ENCODE results near the gene LNX2.

- TF ChIP-seq CTCF (conservative IDR thresholded peaks at IDR 0.05; ENCODE audit: low read depth, low read length) (no peak), EZH2 (IDR thresholded peaks at IDR 0.05; ENCODE audit: borderline replicate concordance, low read depth, low read length, poor library complexity, severe bottlenecking) (no peak)
Measured at GRCh38 chr13:27578121-27579030, 42.0 kb downstream of the LNX2 start.

Measured in A673 (cell line).